Right lobe of liver (tissue), 6 donors: ENCODE measurements around the gene LINC00632. TPM values are rescaled to one million over a fixed set of nuclear protein-coding genes. Genes with fewer than 3 reads are reported as not detected.

Experiments used
- ATAC-seq, 4 donors: fragments of 200-7000 bp; cut with Tn5 transposase; one replicate each; pipeline ENCODE4 v1.9.1; 2020; ENCODE audit warnings: mild to moderate bottlenecking in 4 of 4, moderate library complexity in 4 of 4
- DNase-seq, 3 donors: peaks; one replicate each; pipeline ENCODE4 v3.0.0-alpha.2; 2020
- H3K27ac ChIP-seq, 3 donors: fragments of 200-600 bp; one replicate each; pipeline ENCODE4 v1.8.0; 2022
- H3K27me3 ChIP-seq, 2 donors: fragments of 200-600 bp; one replicate each; pipeline ENCODE4 v1.8.0; 2022
- H3K36me3 ChIP-seq, 4 donors: fragments of 200-600 bp; sonication (generic) in 1 of 4; one replicate each; pipeline versions ENCODE4 v1.5.1 to v1.8.0; 2017 to 2022; ENCODE audit warnings: control low read depth in 1 of 4
- H3K4me1 ChIP-seq, 4 donors: fragments of 200-600 bp; sonication (generic) in 1 of 4; one replicate each; pipeline versions ENCODE4 v1.5.1 to v1.8.0; 2017 to 2022; ENCODE audit warnings: control low read depth in 1 of 4
- H3K4me3 ChIP-seq, 3 donors: fragments of 200-600 bp; one replicate each; pipeline ENCODE4 v1.8.0; 2022
- H3K9me3 ChIP-seq, 4 donors: fragments of 200-600 bp; sonication (generic) in 1 of 4; one replicate each; pipeline versions ENCODE4 v1.5.1 to v1.8.0; 2017 to 2022; ENCODE audit warnings: control low read depth in 1 of 4
- CTCF ChIP-seq, 4 donors: fragments of 200-600 bp in 3 of 4; fragments of 450-650 bp in 1 of 4; IDR thresholded peaks; one replicate each; pipeline versions ENCODE4 v1.5.1 to v1.8.0; 2016 to 2022; ENCODE audit warnings: antibody characterized with exemption in 4 of 4, mild to moderate bottlenecking in 2 of 4
- POLR2A ChIP-seq: fragments of 450-650 bp; IDR thresholded peaks from one replicate; pipeline ENCODE4 v1.6.1; 2017; ENCODE audit warnings: antibody characterized with exemption, mild to moderate bottlenecking
- WGBS: methylation state at CpG from one replicate; pipeline ENCODE4 v1.1.6; 2018; ENCODE audit warnings: low coverage, low lambda C conversion rate; ENCODE audit not compliant: insufficient coverage; ENCODE audit errors: missing lambda C conversion rate; 5-methylcytosine and 5-hydroxymethylcytosine counted together
- intact Hi-C, 2 donors: fragments of 100-400 bp; cut with DNase I; formaldehyde crosslinking; loops; one replicate each; pipeline versions ENCODE4 v1.11.2 to v1.14.1; 2022
- total RNA-seq, 6 experiments: library from RNA; depleted of rRNA in 2 of 6; stranded (reverse); fragments of >200 nt in 2 of 6; fragmentation: NEBNext Ultra II Directional in 3 of 6; extraction: Animal tissue kit (Norgen Biotek cat#: 25700) in 3 of 6; gene quantifications; one replicate each; pipeline versions ENCODE4 v1.1.0 to v1.2.4, GENCODE V29; 2016 to 2023
- donor health status: DM: no; HTN: yes; CAD: no.
- donor health status: DM: no; HTN: no; CAD: no.
- donor health status: DM: no; HTN: no; CAD: no.
- donor health status: DM: no; HTN: yes; CAD: no.
- donor health status: DM: no; HTN: yes; CAD: no.

Gene LINC00632
- total RNA-seq, 6 experiments from 2014 or later: 1.5 to 2.6 (median 2.1) TPM

DNA sequence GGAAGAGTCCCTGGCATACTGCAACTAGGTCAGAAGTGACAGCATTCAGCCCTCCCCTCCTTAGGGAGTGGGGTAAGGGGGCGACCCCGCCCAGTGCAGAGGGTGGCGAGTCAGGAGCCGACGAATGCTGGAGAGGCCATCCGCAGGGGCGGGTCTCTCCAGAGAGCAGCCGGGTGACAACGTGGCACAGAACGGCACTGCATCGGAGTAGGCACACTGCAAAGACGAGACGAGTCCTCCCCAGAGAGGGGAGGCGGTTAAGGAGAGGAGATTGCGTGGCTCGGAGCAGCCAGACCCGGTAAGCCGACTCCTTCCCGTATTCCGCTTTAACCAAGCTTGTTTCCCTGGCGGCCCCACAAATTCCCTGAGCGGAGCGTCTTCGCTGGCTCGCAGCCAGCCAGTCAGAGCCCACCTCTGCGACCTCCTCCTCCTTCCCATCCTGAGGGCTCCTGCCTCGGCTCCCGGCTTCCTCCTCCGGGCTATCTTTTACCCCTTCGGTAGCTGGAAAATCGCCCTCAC, 54.9 kb downstream of the LINC00632 start:
- no peak overlapping the region for H3K27ac ChIP-seq
- DNase-seq (peak in 1 of 3 donors; percentile 25), ATAC-seq (peak in 2 of 4 donors; percentile 52 to 57)
- no peaks in the 10 kb centered on the region for H3K9me3 ChIP-seq
- H3K36me3 ChIP-seq: no peaks in the 10 kb centered on the region
- H3K4me3 ChIP-seq: peak overlapping the region in 1 of 3 donors; percentile 20
- intact Hi-C loops: no loop called here
- TF ChIP-seq POLR2A: no peak
- H3K4me1 ChIP-seq: peaks cover 0 to 4% (median 0%) of the 10 kb centered on the region in 4 donors
- peaks cover 6 to 20% of the 10 kb centered on the region in 2 donors for H3K27me3 ChIP-seq
- WGBS: 51% methylated on average over 3 of the region's 31 CpGs

DNA sequence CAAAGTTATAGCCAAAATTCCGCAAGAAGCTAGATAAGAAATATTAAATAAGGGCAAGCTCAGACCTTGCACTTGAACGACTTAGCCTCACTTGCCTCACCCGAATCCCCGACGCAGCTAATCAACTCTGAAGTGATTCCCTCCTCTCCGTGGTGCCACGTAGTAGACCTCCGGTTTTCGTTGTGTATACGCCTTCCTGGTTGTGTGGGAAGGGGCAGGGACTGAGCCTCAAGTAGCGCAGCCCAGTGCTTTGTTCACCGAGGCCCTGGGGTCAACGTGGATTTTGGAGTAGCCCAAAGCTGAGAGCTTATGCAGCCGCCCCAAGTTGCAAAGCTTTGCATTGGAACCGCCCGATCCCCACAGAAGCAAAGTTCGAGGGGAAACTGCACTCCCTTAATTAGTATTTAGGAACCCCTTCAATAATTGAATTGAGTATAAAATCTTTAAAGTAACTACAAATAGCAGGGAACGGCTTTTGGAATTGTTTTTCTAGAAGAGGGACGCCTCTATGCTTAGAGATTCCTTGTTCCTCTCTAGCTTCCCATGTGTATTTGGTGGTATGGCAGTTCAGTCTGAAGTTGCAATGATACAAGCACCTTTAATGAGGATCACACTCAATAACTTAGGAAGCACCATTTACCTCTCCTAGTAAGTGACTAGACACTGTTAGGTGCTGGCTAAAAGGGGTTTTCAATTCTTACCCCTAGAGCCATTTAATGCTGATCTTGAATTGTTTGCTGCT, 55.7 kb downstream of the LINC00632 start:
- Histone ChIP-seq H3K9me3 (no peaks in the 10 kb centered on the region), H3K36me3 (no peaks in the 10 kb centered on the region), H3K27me3 (peaks cover 6 to 20% of the 10 kb centered on the region in 2 donors), H3K27ac (no peak overlapping the region), H3K4me3 (peak overlapping the region in 1 of 3 donors; percentile 20), H3K4me1 (peaks cover 0 to 4% (median 0%) of the 10 kb centered on the region in 4 donors)
- DNase-seq (no peak), ATAC-seq (no peak)
- 15% methylated on average over 17 of the region's 19 CpGs for WGBS
- intact Hi-C loops: no loop called here
- TF ChIP-seq CTCF (IDR thresholded peaks at IDR 0.05) (no peak), POLR2A (no peak)

DNA sequence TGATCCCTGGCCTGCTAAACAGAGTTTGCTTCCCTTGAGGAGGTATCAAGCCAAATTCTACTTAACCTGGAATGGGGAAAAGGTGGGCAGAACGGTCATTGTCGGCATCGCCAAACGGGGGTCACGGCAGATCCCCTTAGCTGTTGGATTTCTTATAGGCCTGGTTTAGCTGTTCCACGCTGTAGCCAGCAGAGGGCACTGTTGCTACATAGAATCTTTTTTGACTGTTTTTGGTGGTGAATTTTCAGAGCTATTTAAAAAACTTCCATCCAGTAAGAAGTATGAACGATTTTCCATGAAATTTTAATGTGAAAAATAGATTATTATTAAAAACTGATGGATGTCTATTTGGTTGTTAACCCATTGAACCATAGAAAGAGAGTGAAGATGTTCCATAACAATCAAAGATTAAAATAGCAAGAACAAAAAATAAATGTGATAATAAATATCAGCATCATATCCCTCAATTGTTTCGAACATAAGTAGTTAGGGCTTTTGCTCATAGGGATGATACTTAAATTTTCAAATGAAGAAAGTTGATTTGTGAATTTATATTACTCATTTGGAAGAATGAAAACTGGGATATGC, 56.6 kb downstream of the LINC00632 start:
- peaks cover 0 to 4% (median 0%) of the 10 kb centered on the region in 4 donors for H3K4me1 ChIP-seq
- no peak overlapping the region for H3K4me3 ChIP-seq
- DNase-seq (peak in 2 of 3 donors; percentile 33 to 36), ATAC-seq (peak; percentile 58 to 75 (median 68))
- H3K9me3 ChIP-seq: no peaks in the 10 kb centered on the region
- H3K36me3 ChIP-seq: no peaks in the 10 kb centered on the region
- TF ChIP-seq POLR2A: no peak
- TF ChIP-seq CTCF (IDR thresholded peaks at IDR 0.05): peak; percentile 58 to 92 (median 92)
- H3K27ac ChIP-seq: no peak overlapping the region
- WGBS: 6% methylated on average over 8 of the region's 8 CpGs
- intact Hi-C loops: no loop called here
- H3K27me3 ChIP-seq: peaks cover 4 to 20% of the 10 kb centered on the region in 2 donors

GRCh38 chrX:140767646-140768045, 58.1 kb downstream of the LINC00632 start:
- ATAC-seq: no peak
- Histone ChIP-seq H3K27ac (no peak overlapping the region), H3K27me3 (peaks cover 0 to 20% of the 10 kb centered on the region in 2 donors), H3K36me3 (no peaks in the 10 kb centered on the region), H3K4me3 (no peak overlapping the region), H3K4me1 (peaks cover 0 to 4% (median 0%) of the 10 kb centered on the region in 4 donors), H3K9me3 (no peaks in the 10 kb centered on the region)
- WGBS: 49% methylated on average over 3 of the region's 3 CpGs
- DNase-seq: no peak
- intact Hi-C loops: no loop called here
- TF ChIP-seq POLR2A: no peak
- no peak for TF ChIP-seq CTCF (IDR thresholded peaks at IDR 0.05)

DNA sequence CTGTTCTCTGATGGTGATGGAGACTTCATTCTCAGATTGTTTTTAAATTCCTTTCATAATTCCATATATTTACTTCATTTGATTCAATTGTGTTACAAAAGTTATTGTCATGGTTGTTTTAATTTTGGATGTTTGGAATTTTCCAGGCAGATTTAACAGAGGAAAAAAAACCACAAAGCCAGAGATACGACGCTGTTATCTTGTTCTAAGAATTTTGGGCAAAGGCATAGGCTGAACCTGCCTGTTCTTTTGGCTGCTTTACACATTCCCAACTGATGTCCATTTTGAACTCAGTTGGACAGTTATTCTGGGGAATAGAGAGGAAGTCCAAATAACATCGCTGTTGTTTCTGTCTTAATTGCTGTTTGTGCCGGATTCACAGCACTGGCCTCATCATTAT, 65.7 kb downstream of the LINC00632 start:
- Histone ChIP-seq H3K9me3 (no peaks in the 10 kb centered on the region), H3K4me3 (no peak overlapping the region), H3K4me1 (no peaks in the 10 kb centered on the region), H3K27me3 (no peaks in the 10 kb centered on the region), H3K27ac (no peak overlapping the region), H3K36me3 (no peaks in the 10 kb centered on the region)
- intact Hi-C loops: no loop called here
- WGBS: 72% methylated on average over 4 of the region's 4 CpGs
- ATAC-seq: no peak
- TF ChIP-seq CTCF (IDR thresholded peaks at IDR 0.05) (no peak), POLR2A (no peak)
- DNase-seq: no peak
